HG03460 (cell line): ENCODE results near the gene KRTAP20-2.

Experiments used
- ATAC-seq: cut with Tn5 transposase; IDR thresholded peaks from one replicate; pipeline ENCODE4 v1.9.1; 2021; ENCODE audit not compliant: unreplicated experiment

KRTAP20-2 gene

GRCh38 chr21:30672985-30673650, 38.1 kb downstream of the KRTAP20-2 start:
- no peak for ATAC-seq

GRCh38 chr21:30674312-30674711, 39.3 kb downstream of the KRTAP20-2 start:
- ATAC-seq, result no peak

- no peak for ATAC-seq
These were observed 41.7 kb downstream of the KRTAP20-2 start for GRCh38 chr21:30676737-30677136.

- no peak for ATAC-seq
These were observed 45.6 kb downstream of the KRTAP20-2 start for GRCh38 chr21:30680586-30680985.

- no peak for ATAC-seq
These were observed 49.5 kb downstream of the KRTAP20-2 start for GRCh38 chr21:30684506-30684905.
